ENCODE results near the gene GDF10. TPM values are rescaled to one million over a fixed set of nuclear protein-coding genes. Genes with fewer than 3 reads are reported as not detected.

The GDF10 gene
- total RNA-seq, 1 experiment from 2014 or later, result 0.20 TPM

GRCh38 chr10:47323087-47323486 is 23.1 kb downstream of the GDF10 start:
- no peaks in the 10 kb centered on the region; a peak in 3 of 5 replicates for H3K9me3 Mint-ChIP-seq
- Histone ChIP-seq H3K27me3 (ENCODE audit: insufficient read depth, low read length) (no peaks in the 10 kb centered on the region), H3K27ac (ENCODE audit: insufficient read length, low read depth, low read length) (no peak overlapping the region), H4K91ac (ENCODE audit: insufficient read length, low read depth, low read length) (no peak overlapping the region), H3K9ac (ENCODE audit: extremely low read depth, insufficient read length, low read length) (no peak overlapping the region), H3K18ac (ENCODE audit: insufficient read length, low read depth, low read length) (no peak overlapping the region), H2AK5ac (ENCODE audit: insufficient read length, low read length) (no peak overlapping the region), H2BK5ac (ENCODE audit: insufficient read length, low read length) (no peak overlapping the region), H3K4me1 (ENCODE audit: insufficient read depth, low read length) (no peaks in the 10 kb centered on the region), H2BK20ac (ENCODE audit: low read depth, low read length, poor library complexity, severe bottlenecking) (no peak overlapping the region), H2BK15ac (ENCODE audit: low read depth, low read length) (no peak overlapping the region), H2AFZ (ENCODE audit: low read length) (no peak overlapping the region), H4K8ac (replicated peaks; ENCODE audit: insufficient read length, low read depth, low read length) (no peak overlapping the region), H4K20me1 (ENCODE audit: control insufficient read depth, insufficient read depth, insufficient read length) (no peaks in the 10 kb centered on the region), H3K56ac (ENCODE audit: insufficient read length, low read depth, low read length) (no peak overlapping the region), H2BK120ac (ENCODE audit: low read depth, low read length, poor library complexity, severe bottlenecking) (no peak overlapping the region), H3K4ac (ENCODE audit: low read depth, low read length) (no peak overlapping the region), H4K5ac (ENCODE audit: insufficient read length, low read depth, low read length) (no peak overlapping the region), H3K79me1 (ENCODE audit: insufficient read depth, low read depth, low read length, poor library complexity, severe bottlenecking) (no peaks in the 10 kb centered on the region), H3K79me2 (ENCODE audit: insufficient read depth, low read length) (no peaks in the 10 kb centered on the region), H3K9me3 (ENCODE audit: control insufficient read depth, low read depth, low read length) (no peaks in the 10 kb centered on the region), H3K14ac (ENCODE audit: insufficient read depth, low read length) (no peak overlapping the region), H3K4me2 (ENCODE audit: insufficient read depth, insufficient read length, low read length) (no peak overlapping the region), H3T11ph (ENCODE audit: low read length) (no peak overlapping the region), H2BK12ac (ENCODE audit: insufficient read length, low read depth, low read length) (no peak overlapping the region), H3K23ac (ENCODE audit: insufficient read length, low read depth, low read length) (no peak overlapping the region), H3K23me2 (ENCODE audit: insufficient read length, low read depth, low read length, poor library complexity, severe bottlenecking) (no peaks in the 10 kb centered on the region)
- WGBS (ENCODE audit: extremely low coverage, insufficient read length, low lambda C conversion rate), result no CpG with 5 or more reads among the region's 1 CpG
- H3K4me1 Mint-ChIP-seq, result no peaks in the 10 kb centered on the region
- TF ChIP-seq, protein P1, sequence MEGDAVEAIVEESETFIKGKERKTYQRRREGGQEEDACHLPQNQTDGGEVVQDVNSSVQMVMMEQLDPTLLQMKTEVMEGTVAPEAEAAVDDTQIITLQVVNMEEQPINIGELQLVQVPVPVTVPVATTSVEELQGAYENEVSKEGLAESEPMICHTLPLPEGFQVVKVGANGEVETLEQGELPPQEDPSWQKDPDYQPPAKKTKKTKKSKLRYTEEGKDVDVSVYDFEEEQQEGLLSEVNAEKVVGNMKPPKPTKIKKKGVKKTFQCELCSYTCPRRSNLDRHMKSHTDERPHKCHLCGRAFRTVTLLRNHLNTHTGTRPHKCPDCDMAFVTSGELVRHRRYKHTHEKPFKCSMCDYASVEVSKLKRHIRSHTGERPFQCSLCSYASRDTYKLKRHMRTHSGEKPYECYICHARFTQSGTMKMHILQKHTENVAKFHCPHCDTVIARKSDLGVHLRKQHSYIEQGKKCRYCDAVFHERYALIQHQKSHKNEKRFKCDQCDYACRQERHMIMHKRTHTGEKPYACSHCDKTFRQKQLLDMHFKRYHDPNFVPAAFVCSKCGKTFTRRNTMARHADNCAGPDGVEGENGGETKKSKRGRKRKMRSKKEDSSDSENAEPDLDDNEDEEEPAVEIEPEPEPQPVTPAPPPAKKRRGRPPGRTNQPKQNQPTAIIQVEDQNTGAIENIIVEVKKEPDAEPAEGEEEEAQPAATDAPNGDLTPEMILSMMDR (conservative IDR thresholded peaks at IDR 0.05), result no peak
- no peaks in the 10 kb centered on the region; a peak in 1 of 7 replicates for H3K36me3 Mint-ChIP-seq (ENCODE audit: insufficient read depth in 1 of 3, low read depth in 3 of 3)
- no peak overlapping the region for H3K27ac Mint-ChIP-seq
- H3K27me3 Mint-ChIP-seq (ENCODE audit: low read depth), result peaks cover 5% of the 10 kb centered on the region; the same call in 1 of the 2 replicates
- H3K4me3 Mint-ChIP-seq, result no peak overlapping the region
- DNase-seq, result no peak
